ENCODE results near the gene AIF1.

The AIF1 gene

DNA sequence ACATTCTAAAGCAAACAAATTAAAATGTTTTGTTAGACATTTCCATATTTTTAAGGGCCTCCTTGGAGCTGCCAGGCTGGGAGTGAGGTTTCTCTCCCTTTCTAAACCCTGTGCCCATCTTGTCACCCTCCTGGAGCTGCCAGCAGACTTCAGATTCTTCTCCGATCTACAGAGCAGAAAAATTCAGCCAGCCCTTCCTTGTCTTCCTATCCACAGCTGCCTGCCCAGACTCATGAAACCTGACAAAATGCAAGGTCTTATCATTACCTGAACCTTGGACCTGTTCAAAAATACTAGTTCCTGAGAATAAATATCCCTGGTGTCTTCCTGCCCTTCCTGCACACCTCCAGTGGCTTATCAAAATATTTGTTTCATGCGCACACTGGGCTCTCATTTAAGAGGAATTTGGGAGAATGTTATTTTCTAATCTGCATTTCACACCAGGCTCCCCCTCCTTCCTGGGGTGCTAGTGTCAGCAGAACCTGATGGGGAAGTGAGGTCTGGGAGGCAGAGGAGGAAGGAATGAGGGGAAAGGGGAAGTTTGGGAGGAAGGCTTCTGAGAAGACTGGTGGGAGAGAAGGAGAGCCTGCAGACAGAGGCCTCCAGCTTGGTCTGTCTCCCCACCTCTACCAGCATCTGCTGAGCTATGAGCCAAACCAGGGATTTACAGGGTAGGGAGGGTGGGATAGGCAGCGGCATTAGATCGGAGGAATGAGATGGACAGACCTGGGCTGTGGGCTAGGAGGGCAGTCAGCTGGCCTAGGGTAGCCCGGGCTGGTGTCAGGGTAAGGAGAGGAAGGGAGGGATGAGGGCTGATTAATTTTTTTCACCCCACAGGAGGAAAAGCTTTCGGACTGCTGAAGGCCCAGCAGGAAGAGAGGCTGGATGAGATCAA lies at the start of gene AIF1:
AIF1 (plus strand) TSS at position 551 of the 895 bp plus-strand sequence; CDS start at position 647, 96 bp downstream.
- DNase-seq, result no peak

- no peak for DNase-seq
Observed at GRCh38 chr6:31567531-31568370, 47.3 kb upstream of the AIF1 start.

DNA sequence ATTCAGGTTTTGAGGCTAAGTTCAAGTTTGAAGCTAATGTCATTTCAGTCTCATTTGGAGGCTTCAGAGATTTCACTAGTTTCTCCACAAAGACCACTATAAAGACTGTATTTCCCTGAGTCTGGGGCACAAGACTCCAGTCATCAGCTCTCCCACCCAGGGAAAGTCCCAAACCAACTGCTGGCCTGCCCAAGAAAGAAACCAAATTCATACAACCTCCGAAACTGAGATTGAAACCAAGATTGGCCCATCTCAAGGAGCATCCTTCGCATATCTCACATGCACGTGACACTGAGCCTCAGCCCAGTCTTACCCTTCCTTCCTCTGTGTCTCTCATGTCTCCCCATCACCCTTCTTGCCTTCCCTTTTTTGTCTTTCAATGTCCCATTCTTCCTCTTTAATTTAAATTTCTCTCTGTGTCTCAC lies 46.5 kb upstream of the AIF1 start:
- peak; percentile 77 for DNase-seq

DNA sequence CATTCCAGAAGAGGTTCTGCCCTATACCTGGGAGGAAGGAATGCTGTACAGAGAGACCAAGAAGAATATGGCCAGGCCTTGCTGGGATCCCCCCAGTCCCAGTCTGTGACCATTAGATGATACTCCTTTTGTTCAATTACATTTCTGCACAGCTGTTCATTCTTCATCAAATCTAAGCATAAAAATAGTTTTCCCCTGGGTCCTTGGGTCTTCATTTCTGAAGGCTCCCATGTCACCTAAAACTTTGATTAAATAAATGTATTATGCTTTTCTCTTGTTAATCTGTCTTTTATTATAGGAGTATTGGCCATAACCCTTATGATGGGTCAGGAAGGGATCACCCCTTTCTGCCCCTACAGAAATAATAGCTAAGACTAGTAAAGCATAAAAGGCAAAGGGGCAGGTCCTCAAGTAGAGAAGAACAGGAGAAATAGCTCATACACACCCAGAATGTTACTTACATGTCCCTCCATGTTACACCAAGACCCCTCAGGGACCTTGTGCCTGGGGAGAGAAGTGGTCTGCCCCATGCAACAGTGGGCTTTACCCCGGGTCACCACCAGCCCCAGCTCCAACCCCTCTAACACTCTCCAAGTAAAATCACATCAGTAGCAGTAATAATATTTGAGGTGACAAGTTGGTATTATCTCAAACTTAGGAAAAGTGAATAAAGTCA lies 45.0 kb upstream of the AIF1 start:
- DNase-seq, result no peak

DNA sequence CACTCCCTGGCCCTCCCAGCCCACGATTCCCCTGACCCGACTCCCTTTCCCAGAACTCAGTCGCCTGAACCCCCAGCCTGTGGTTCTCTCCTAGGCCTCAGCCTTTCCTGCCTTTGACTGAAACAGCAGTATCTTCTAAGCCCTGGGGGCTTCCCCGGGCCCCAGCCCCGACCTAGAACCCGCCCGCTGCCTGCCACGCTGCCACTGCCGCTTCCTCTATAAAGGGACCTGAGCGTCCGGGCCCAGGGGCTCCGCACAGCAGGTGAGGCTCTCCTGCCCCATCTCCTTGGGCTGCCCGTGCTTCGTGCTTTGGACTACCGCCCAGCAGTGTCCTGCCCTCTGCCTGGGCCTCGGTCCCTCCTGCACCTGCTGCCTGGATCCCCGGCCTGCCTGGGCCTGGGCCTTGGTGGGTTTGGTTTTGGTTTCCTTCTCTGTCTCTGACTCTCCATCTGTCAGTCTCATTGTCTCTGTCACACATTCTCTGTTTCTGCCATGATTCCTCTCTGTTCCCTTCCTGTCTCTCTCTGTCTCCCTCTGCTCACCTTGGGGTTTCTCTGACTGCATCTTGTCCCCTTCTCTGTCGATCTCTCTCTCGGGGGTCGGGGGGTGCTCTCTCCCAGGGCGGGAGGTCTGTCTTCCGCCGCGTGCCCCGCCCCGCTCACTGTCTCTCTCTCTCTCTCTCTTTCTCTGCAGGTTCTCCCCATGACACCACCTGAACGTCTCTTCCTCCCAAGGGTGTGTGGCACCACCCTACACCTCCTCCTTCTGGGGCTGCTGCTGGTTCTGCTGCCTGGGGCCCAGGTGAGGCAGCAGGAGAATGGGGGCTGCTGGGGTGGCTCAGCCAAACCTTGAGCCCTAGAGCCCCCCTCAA lies 42.8 kb upstream of the AIF1 start, which contains the start of gene LTA:
LTA (plus strand) TSS at position 249 of the 871 bp plus-strand sequence; CDS start at position 703, 454 bp downstream.
- DNase-seq, result peak; percentile 80

DNA sequence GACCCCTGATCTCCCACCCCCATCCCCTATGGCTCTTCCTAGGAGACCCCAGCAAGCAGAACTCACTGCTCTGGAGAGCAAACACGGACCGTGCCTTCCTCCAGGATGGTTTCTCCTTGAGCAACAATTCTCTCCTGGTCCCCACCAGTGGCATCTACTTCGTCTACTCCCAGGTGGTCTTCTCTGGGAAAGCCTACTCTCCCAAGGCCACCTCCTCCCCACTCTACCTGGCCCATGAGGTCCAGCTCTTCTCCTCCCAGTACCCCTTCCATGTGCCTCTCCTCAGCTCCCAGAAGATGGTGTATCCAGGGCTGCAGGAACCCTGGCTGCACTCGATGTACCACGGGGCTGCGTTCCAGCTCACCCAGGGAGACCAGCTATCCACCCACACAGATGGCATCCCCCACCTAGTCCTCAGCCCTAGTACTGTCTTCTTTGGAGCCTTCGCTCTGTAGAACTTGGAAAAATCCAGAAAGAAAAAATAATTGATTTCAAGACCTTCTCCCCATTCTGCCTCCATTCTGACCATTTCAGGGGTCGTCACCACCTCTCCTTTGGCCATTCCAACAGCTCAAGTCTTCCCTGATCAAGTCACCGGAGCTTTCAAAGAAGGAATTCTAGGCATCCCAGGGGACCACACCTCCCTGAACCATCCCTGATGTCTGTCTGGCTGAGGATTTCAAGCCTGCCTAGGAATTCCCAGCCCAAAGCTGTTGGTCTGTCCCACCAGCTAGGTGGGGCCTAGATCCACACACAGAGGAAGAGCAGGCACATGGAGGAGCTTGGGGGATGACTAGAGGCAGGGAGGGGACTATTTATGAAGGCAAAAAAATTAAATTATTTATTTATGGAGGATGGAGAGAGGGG lies 41.6 kb upstream of the AIF1 start:
- no peak for DNase-seq

DNA sequence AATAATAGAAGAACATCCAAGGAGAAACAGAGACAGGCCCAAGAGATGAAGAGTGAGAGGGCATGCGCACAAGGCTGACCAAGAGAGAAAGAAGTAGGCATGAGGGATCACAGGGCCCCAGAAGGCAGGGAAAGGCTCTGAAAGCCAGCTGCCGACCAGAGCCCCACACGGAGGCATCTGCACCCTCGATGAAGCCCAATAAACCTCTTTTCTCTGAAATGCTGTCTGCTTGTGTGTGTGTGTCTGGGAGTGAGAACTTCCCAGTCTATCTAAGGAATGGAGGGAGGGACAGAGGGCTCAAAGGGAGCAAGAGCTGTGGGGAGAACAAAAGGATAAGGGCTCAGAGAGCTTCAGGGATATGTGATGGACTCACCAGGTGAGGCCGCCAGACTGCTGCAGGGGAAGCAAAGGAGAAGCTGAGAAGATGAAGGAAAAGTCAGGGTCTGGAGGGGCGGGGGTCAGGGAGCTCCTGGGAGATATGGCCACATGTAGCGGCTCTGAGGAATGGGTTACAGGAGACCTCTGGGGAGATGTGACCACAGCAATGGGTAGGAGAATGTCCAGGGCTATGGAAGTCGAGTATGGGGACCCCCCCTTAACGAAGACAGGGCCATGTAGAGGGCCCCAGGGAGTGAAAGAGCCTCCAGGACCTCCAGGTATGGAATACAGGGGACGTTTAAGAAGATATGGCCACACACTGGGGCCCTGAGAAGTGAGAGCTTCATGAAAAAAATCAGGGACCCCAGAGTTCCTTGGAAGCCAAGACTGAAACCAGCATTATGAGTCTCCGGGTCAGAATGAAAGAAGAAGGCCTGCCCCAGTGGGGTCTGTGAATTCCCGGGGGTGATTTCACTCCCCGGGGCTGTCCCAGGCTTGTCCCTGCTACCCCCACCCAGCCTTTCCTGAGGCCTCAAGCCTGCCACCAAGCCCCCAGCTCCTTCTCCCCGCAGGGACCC lies 40.6 kb upstream of the AIF1 start:
- peak; percentile 46 for DNase-seq

- DNase-seq, result peak; percentile 82
Observed at GRCh38 chr6:31575335-31575901, 39.6 kb upstream of the AIF1 start, which contains the start of gene TNF. Gene TNF (plus strand): TSS chr6:31575565. CDS start chr6:31575742, 177 bp downstream.

GRCh38 chr6:31575952-31576685 lies 38.9 kb upstream of the AIF1 start:
- no peak for DNase-seq

DNA sequence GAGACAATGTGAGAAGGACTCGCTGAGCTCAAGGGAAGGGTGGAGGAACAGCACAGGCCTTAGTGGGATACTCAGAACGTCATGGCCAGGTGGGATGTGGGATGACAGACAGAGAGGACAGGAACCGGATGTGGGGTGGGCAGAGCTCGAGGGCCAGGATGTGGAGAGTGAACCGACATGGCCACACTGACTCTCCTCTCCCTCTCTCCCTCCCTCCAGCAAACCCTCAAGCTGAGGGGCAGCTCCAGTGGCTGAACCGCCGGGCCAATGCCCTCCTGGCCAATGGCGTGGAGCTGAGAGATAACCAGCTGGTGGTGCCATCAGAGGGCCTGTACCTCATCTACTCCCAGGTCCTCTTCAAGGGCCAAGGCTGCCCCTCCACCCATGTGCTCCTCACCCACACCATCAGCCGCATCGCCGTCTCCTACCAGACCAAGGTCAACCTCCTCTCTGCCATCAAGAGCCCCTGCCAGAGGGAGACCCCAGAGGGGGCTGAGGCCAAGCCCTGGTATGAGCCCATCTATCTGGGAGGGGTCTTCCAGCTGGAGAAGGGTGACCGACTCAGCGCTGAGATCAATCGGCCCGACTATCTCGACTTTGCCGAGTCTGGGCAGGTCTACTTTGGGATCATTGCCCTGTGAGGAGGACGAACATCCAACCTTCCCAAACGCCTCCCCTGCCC lies 38.0 kb upstream of the AIF1 start:
- DNase-seq, result peak; percentile 37

DNA sequence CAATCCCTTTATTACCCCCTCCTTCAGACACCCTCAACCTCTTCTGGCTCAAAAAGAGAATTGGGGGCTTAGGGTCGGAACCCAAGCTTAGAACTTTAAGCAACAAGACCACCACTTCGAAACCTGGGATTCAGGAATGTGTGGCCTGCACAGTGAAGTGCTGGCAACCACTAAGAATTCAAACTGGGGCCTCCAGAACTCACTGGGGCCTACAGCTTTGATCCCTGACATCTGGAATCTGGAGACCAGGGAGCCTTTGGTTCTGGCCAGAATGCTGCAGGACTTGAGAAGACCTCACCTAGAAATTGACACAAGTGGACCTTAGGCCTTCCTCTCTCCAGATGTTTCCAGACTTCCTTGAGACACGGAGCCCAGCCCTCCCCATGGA lies 37.5 kb upstream of the AIF1 start:
- DNase-seq, result no peak

- DNase-seq, result no peak
Observed at GRCh38 chr6:31578184-31579118, 36.6 kb upstream of the AIF1 start.

DNA sequence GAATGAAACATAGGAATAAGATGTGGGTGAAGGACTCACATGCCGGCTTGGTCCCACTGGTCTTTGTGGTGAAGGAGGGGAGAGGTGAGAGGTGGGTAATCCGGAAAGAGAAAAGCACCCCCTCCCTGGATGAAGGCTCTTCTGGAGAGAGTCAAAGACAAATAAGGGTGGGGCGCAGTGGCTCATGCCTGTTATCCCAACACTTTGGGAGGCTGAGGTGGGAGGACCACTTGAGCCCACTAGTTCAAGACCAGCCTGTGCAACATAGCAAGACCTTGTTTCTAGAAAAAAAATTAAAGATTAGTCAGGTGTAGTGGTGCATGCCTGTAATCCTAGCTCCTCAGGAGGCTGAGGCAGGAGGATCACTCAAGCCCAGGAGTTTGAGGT lies 35.9 kb upstream of the AIF1 start:
- DNase-seq, result no peak

DNA sequence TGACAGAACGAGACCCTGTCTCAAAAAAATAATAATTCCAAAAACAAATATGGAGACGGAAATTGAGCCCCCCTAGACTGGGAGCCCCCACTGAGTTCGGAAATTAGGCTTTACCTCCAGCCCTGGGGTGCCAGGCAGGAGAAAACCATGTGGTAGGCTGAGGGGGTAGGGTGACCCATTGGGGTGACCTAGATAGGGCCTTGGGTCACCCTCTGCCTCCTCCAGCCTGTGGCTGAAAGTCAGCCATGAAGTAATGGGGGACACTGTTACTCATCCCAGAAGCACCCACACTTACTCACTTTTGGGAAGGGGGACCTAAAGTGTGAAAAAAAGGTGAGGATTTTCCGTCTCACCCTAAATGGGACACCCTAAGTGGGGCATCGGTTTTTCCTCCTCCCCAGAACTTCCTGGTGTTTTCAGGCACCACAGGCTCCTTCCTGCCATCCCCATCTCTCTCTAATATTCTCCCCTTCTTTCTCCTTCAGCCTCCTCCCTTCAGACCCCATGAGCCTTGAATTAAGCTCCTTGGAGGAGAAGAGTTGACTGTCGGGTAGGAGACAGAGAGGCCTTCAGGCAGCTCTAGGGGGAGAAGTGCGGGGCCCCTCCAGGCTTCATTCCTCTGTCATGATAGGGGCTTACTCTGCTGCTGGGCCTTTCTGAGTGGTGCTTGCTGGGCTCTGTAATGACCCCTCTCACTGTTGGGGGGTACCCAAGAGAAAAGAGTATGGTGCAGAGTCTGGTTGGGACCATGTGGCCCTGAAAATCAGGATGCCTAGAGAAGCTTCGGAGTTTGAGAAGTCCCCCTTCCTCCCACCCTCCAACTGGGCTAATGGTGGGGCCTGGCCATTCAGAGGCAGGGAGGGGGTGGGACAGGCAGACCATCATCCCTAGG lies 35.2 kb upstream of the AIF1 start:
- peak; percentile 22 for DNase-seq

DNA sequence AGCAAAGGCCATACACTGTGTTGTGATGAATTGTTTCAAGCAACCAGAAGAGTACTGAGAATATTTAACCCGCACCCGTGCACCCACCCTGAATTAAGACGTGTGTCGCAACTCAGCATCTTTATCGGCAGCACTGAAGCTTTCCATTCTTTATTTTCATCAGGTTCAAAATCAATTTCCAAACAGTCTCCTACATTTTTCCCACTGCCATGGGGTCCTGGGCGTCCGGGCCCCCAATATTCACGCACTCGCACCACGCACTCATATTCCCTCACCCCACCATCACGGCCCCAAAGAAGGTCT lies 34.6 kb upstream of the AIF1 start:
- no peak for DNase-seq
